ENCODE measurements around the gene CDK12. TPM values are rescaled to one million over a fixed set of nuclear protein-coding genes. Genes with fewer than 3 reads are reported as not detected.

CDK12 gene
- total RNA-seq, 4 donors from 2014 or later, result 28.2 to 35.2 (median 30.4) TPM

- peaks cover 7 to 91% (median 66%) of the 10 kb centered on the region in 4 donors for H3K36me3 ChIP-seq
- intact Hi-C loops (cut with DNase I), result no loop called here
- WGBS, result 83% methylated on average over 1 of the region's 1 CpG
- H3K27ac ChIP-seq (replicated peaks in 1 of 4), result no peak overlapping the region
- no peaks in the 10 kb centered on the region for H3K27me3 ChIP-seq
- no peak for DNase-seq (ENCODE audit: extremely low spot score)
- H3K4me1 ChIP-seq, result peaks cover 14 to 20% (median 17%) of the 10 kb centered on the region in 4 donors
- H3K9me3 ChIP-seq, result no peaks in the 10 kb centered on the region
- no peak for TF ChIP-seq POLR2A (IDR thresholded peaks at IDR 0.05; ENCODE audit: low read depth)
- TF ChIP-seq, protein P1, sequence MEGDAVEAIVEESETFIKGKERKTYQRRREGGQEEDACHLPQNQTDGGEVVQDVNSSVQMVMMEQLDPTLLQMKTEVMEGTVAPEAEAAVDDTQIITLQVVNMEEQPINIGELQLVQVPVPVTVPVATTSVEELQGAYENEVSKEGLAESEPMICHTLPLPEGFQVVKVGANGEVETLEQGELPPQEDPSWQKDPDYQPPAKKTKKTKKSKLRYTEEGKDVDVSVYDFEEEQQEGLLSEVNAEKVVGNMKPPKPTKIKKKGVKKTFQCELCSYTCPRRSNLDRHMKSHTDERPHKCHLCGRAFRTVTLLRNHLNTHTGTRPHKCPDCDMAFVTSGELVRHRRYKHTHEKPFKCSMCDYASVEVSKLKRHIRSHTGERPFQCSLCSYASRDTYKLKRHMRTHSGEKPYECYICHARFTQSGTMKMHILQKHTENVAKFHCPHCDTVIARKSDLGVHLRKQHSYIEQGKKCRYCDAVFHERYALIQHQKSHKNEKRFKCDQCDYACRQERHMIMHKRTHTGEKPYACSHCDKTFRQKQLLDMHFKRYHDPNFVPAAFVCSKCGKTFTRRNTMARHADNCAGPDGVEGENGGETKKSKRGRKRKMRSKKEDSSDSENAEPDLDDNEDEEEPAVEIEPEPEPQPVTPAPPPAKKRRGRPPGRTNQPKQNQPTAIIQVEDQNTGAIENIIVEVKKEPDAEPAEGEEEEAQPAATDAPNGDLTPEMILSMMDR (IDR thresholded peaks at IDR 0.05), result no peak
- no peak for TF ChIP-seq POLR2AphosphoS5 (IDR thresholded peaks at IDR 0.05)
- TF ChIP-seq EP300 (IDR thresholded peaks at IDR 0.05), result no peak
- H3K4me3 ChIP-seq, result no peak overlapping the region
Measured at GRCh38 chr17:39551879-39552278, 90.6 kb downstream of the CDK12 start.

DNA sequence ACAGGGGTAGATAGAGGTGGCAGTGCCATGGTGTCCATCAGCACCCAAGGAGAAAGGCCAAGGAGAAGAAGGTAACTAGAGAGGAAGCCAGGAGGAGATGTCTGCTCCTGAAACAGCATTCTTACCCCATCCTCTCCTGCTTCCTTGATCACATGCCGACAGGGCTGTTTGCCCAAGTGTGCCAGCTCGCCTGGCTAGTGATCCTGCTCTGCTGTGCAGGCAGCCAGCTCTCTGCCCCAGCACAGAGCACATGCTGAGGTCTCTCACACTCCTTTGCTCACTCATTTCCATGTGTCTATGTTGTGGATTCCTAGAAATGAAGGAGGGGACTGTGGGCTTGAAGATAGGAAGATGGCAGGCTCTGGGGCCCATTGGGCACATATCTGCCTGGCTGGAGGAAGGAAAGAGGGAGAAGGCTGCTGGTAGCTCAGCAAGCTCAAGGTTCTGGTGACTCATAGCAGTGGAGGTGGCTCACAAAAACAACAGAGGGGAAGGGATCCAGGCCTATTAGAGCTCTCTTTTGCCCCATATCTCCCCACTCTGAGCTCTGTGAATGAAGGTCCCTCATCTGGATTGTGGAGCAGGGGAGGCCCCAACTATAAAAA is 92.2 kb downstream of the CDK12 start:
- Histone ChIP-seq H3K4me3 (no peak overlapping the region), H3K27me3 (no peaks in the 10 kb centered on the region), H3K27ac (replicated peaks in 1 of 4) (no peak overlapping the region), H3K9me3 (no peaks in the 10 kb centered on the region), H3K36me3 (peaks cover 18 to 97% (median 75%) of the 10 kb centered on the region in 4 donors), H3K4me1 (peaks cover 7 to 13% (median 11%) of the 10 kb centered on the region in 4 donors)
- intact Hi-C loops (cut with DNase I), result no loop called here
- no peak for TF ChIP-seq POLR2AphosphoS5 (IDR thresholded peaks at IDR 0.05)
- TF ChIP-seq, protein P1 (IDR thresholded peaks at IDR 0.05), result no peak
- no peak for TF ChIP-seq POLR2A (IDR thresholded peaks at IDR 0.05; ENCODE audit: low read depth)
- no peak for TF ChIP-seq EP300 (IDR thresholded peaks at IDR 0.05)
- DNase-seq (ENCODE audit: extremely low spot score), result no peak
- 71% methylated on average over 2 of the region's 2 CpGs for WGBS

GRCh38 chr17:39555368-39555767 is 94.1 kb downstream of the CDK12 start:
- TF ChIP-seq EP300 (IDR thresholded peaks at IDR 0.05) (no peak), POLR2A (IDR thresholded peaks at IDR 0.05; ENCODE audit: low read depth) (no peak), POLR2AphosphoS5 (IDR thresholded peaks at IDR 0.05) (no peak)
- TF ChIP-seq, protein P1 (IDR thresholded peaks at IDR 0.05), result no peak
- no peak for DNase-seq (ENCODE audit: extremely low spot score)
- intact Hi-C loops (cut with DNase I), result no loop called here
- WGBS, result 62% methylated on average over 2 of the region's 2 CpGs
- Histone ChIP-seq H3K4me1 (no peaks in the 10 kb centered on the region), H3K9me3 (no peaks in the 10 kb centered on the region), H3K27me3 (no peaks in the 10 kb centered on the region), H3K27ac (replicated peaks in 1 of 4) (no peak overlapping the region), H3K36me3 (peaks cover 18 to 98% (median 67%) of the 10 kb centered on the region in 4 donors), H3K4me3 (no peak overlapping the region)

GRCh38 chr17:39556423-39556822 is 95.1 kb downstream of the CDK12 start:
- intact Hi-C loops (cut with DNase I), result no loop called here
- no peak overlapping the region for H3K27ac ChIP-seq (replicated peaks in 1 of 4)
- no peaks in the 10 kb centered on the region for H3K27me3 ChIP-seq
- WGBS, result 36% methylated on average over 1 of the region's 1 CpG
- H3K4me3 ChIP-seq, result no peak overlapping the region
- no peaks in the 10 kb centered on the region for H3K9me3 ChIP-seq
- TF ChIP-seq POLR2AphosphoS5 (IDR thresholded peaks at IDR 0.05) (no peak), EP300 (IDR thresholded peaks at IDR 0.05) (no peak), POLR2A (IDR thresholded peaks at IDR 0.05; ENCODE audit: low read depth) (no peak)
- TF ChIP-seq, protein P1 (IDR thresholded peaks at IDR 0.05), result no peak
- H3K4me1 ChIP-seq, result no peaks in the 10 kb centered on the region
- H3K36me3 ChIP-seq, result peaks cover 18 to 96% (median 66%) of the 10 kb centered on the region in 4 donors
- DNase-seq (ENCODE audit: extremely low spot score), result no peak

DNA sequence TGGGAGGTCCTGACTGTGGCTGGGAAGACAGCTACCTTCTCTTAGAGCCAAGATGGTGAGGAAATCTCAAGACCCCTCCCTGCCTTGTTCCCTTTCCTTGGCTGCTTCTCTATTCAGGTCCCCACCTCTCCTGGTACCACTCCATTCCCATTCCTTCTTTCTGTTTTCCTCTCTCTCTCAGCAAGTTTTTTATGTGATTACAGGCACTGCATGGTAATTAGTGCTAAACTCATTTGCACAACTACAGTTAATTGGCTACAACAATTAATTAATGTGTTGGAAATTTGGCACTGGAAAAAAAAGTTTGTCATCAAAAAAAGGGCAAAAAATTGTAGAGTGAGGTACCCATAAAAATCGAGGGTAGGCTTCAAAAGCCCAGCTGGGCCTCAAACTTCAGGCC is 101.1 kb downstream of the CDK12 start:
- no peak overlapping the region for H3K27ac ChIP-seq (replicated peaks in 1 of 4)
- WGBS, result 76% methylated on average over 1 of the region's 1 CpG
- no peaks in the 10 kb centered on the region for H3K27me3 ChIP-seq
- TF ChIP-seq, protein P1 (IDR thresholded peaks at IDR 0.05), result no peak
- TF ChIP-seq EP300 (IDR thresholded peaks at IDR 0.05) (no peak), POLR2A (IDR thresholded peaks at IDR 0.05; ENCODE audit: low read depth) (no peak), POLR2AphosphoS5 (IDR thresholded peaks at IDR 0.05) (no peak)
- H3K4me1 ChIP-seq, result peaks cover 0 to 12% (median 4%) of the 10 kb centered on the region in 4 donors
- DNase-seq (ENCODE audit: extremely low spot score), result no peak
- intact Hi-C loops (cut with DNase I), result no loop called here
- H3K9me3 ChIP-seq, result no peaks in the 10 kb centered on the region
- H3K4me3 ChIP-seq, result no peak overlapping the region
- peaks cover 6 to 69% (median 36%) of the 10 kb centered on the region in 4 donors for H3K36me3 ChIP-seq
